Upper lobe of left lung (tissue), 6 donors: Measurements from ENCODE around the gene CTSS. TPM values are rescaled to one million over a fixed set of nuclear protein-coding genes. Genes with fewer than 3 reads are reported as not detected.

ENCODE experiments used
- ATAC-seq, 2 donors: fragments of 200-7000 bp; cut with Tn5 transposase; one replicate each; pipeline ENCODE4 v1.9.1; 2022; ENCODE audit warnings: mild to moderate bottlenecking in 2 of 2, moderate library complexity in 2 of 2; ENCODE audit not compliant: low FRiP score in 2 of 2
- DNase-seq, 2 donors: peaks; one replicate each; pipeline ENCODE4 v3.0.0-alpha.2; 2019 to 2020
- H3K27ac ChIP-seq, 4 donors: fragments of 200-600 bp; sonication (generic); one replicate each; pipeline ENCODE4 v1.5.1; 2016 to 2019
- H3K27me3 ChIP-seq, 4 donors: fragments of 200-600 bp; sonication (generic); one replicate each; pipeline ENCODE4 v1.5.1; 2017 to 2019
- H3K36me3 ChIP-seq, 4 donors: fragments of 200-600 bp; sonication (generic); one replicate each; pipeline ENCODE4 v1.5.1; 2016 to 2019
- H3K4me1 ChIP-seq, 4 donors: fragments of 200-600 bp; sonication (generic); one replicate each; pipeline ENCODE4 v1.5.1; 2018 to 2019
- H3K4me3 ChIP-seq, 4 donors: fragments of 200-600 bp; sonication (generic); one replicate each; pipeline ENCODE4 v1.5.1; 2017 to 2019; ENCODE audit warnings: mild to moderate bottlenecking in 2 of 4, moderate library complexity in 1 of 4
- H3K9me3 ChIP-seq, 4 donors: fragments of 200-600 bp; sonication (generic); one replicate each; pipeline ENCODE4 v1.5.1; 2018 to 2019
- CTCF ChIP-seq, 6 experiments: fragments of 450-650 bp in 4 of 6; fragments of 200-600 bp in 2 of 6; sonication (generic) in 2 of 6; IDR thresholded peaks; one replicate each; pipeline ENCODE4 v1.5.1; 2016 to 2019; ENCODE audit warnings: antibody characterized with exemption in 6 of 6
- EP300 ChIP-seq, 4 donors: sonication (generic); formaldehyde crosslinking; IDR thresholded peaks; one replicate each; pipeline ENCODE4 v1.5.1; 2017; ENCODE audit warnings: antibody characterized with exemption in 4 of 4, control low read depth in 2 of 4
- POLR2A ChIP-seq, 4 donors: fragments of 450-650 bp; IDR thresholded peaks; one replicate each; pipeline ENCODE4 v1.5.1; 2016 to 2017; ENCODE audit warnings: antibody characterized with exemption in 4 of 4, mild to moderate bottlenecking in 2 of 4
- POLR2AphosphoS5 ChIP-seq, 2 donors: sonication (generic); formaldehyde crosslinking; IDR thresholded peaks; one replicate each; pipeline ENCODE4 v1.5.1; 2017; ENCODE audit warnings: antibody characterized with exemption in 2 of 2
- WGBS, 2 donors: methylation state at CpG; one replicate each; pipeline ENCODE4 v1.1.5; 2017 to 2018; 5-methylcytosine and 5-hydroxymethylcytosine counted together
- total RNA-seq, 6 donors: library from RNA; depleted of rRNA in 4 of 6; stranded (reverse); fragments of >200 nt in 4 of 6; gene quantifications; one replicate each; pipeline versions ENCODE4 v1.1.0 to v1.2.1, GENCODE V29; 2016 to 2021
- donor health status: DM: no; HTN: no; CAD: no; lungs with moderate emphysema.
- donor health status: DM: no; HTN: yes; CAD: no; lungs with severe emphysema.

CTSS gene
- total RNA-seq, 6 donors from 2014 or later, result 153 to 625 (median 455) TPM

GRCh38 chr1:150793221-150793620, 27.6 kb upstream of the CTSS start:
- TF ChIP-seq CTCF (IDR thresholded peaks at IDR 0.05) (no peak), EP300 (IDR thresholded peaks at IDR 0.05) (no peak)
- no peaks in the 10 kb centered on the region for H3K27me3 ChIP-seq
- DNase-seq (no peak), ATAC-seq (peak in 1 of 2 donors; percentile 66)
- peaks cover 0 to 17% (median 0%) of the 10 kb centered on the region in 4 donors for H3K4me1 ChIP-seq
- no peaks in the 10 kb centered on the region for H3K9me3 ChIP-seq
- peak overlapping the region in 2 of 4 donors; percentile 30 to 36 for H3K27ac ChIP-seq
- no peak overlapping the region for H3K4me3 ChIP-seq
- peaks cover 0 to 34% (median 8%) of the 10 kb centered on the region in 4 donors for H3K36me3 ChIP-seq
- 56 to 61% methylated on average over 1 of the region's 1 CpG for WGBS, 2 donors

GRCh38 chr1:150791585-150791984, 26.0 kb upstream of the CTSS start:
- H3K27ac ChIP-seq, result peak overlapping the region in 2 of 4 donors; percentile 36 to 55
- H3K9me3 ChIP-seq, result no peaks in the 10 kb centered on the region
- peaks cover 0 to 18% (median 1%) of the 10 kb centered on the region in 4 donors for H3K36me3 ChIP-seq
- WGBS, 2 donors, result 77 to 79% methylated on average over 4 of the region's 4 CpGs
- TF ChIP-seq CTCF (IDR thresholded peaks at IDR 0.05) (no peak), POLR2AphosphoS5 (IDR thresholded peaks at IDR 0.05) (no peak), POLR2A (IDR thresholded peaks at IDR 0.05) (no peak), EP300 (IDR thresholded peaks at IDR 0.05) (no peak)
- DNase-seq (peak in 1 of 2 donors; percentile 35), ATAC-seq (peak in 1 of 2 donors; percentile 82)
- H3K4me1 ChIP-seq, result peaks cover 0 to 17% (median 0%) of the 10 kb centered on the region in 4 donors
- H3K4me3 ChIP-seq, result no peak overlapping the region
- H3K27me3 ChIP-seq, result no peaks in the 10 kb centered on the region

GRCh38 chr1:150789396-150789795, 23.8 kb upstream of the CTSS start:
- Histone ChIP-seq H3K36me3 (no peaks in the 10 kb centered on the region), H3K4me1 (peaks cover 0 to 17% (median 0%) of the 10 kb centered on the region in 4 donors), H3K27ac (peak overlapping the region in 2 of 4 donors; percentile 31 to 55), H3K27me3 (no peaks in the 10 kb centered on the region), H3K9me3 (no peaks in the 10 kb centered on the region), H3K4me3 (no peak overlapping the region)
- 59 to 64% methylated on average over 4 of the region's 4 CpGs for WGBS, 2 donors
- ATAC-seq, result peak in 1 of 2 donors; percentile 52
- DNase-seq, result peak in 1 of 2 donors; percentile 67
- TF ChIP-seq POLR2AphosphoS5 (IDR thresholded peaks at IDR 0.05) (peak in 1 of 2 donors; percentile 9), EP300 (IDR thresholded peaks at IDR 0.05) (no peak)

GRCh38 chr1:150788946-150789345, 23.4 kb upstream of the CTSS start:
- H3K9me3 ChIP-seq, result no peaks in the 10 kb centered on the region
- no peaks in the 10 kb centered on the region for H3K36me3 ChIP-seq
- H3K4me3 ChIP-seq, result no peak overlapping the region
- TF ChIP-seq CTCF (IDR thresholded peaks at IDR 0.05), result no peak
- no peak for TF ChIP-seq EP300 (IDR thresholded peaks at IDR 0.05)
- TF ChIP-seq POLR2AphosphoS5 (IDR thresholded peaks at IDR 0.05), result no peak
- TF ChIP-seq POLR2A (IDR thresholded peaks at IDR 0.05), result no peak
- DNase-seq (no peak), ATAC-seq (no peak)
- H3K27me3 ChIP-seq, result no peaks in the 10 kb centered on the region
- H3K4me1 ChIP-seq, result peaks cover 0 to 17% (median 0%) of the 10 kb centered on the region in 4 donors
- 81 to 91% methylated on average over 4 of the region's 4 CpGs for WGBS, 2 donors
- no peak overlapping the region for H3K27ac ChIP-seq

- DNase-seq (no peak), ATAC-seq (no peak)
- no peaks in the 10 kb centered on the region for H3K9me3 ChIP-seq
- no peak overlapping the region for H3K27ac ChIP-seq
- TF ChIP-seq POLR2AphosphoS5 (IDR thresholded peaks at IDR 0.05), result no peak
- no peak for TF ChIP-seq POLR2A (IDR thresholded peaks at IDR 0.05)
- no peak for TF ChIP-seq EP300 (IDR thresholded peaks at IDR 0.05)
- TF ChIP-seq CTCF (IDR thresholded peaks at IDR 0.05), result no peak
- H3K27me3 ChIP-seq, result no peaks in the 10 kb centered on the region
- peaks cover 0 to 14% (median 0%) of the 10 kb centered on the region in 4 donors for H3K4me1 ChIP-seq
- H3K36me3 ChIP-seq, result no peaks in the 10 kb centered on the region
- H3K4me3 ChIP-seq, result no peak overlapping the region
These were observed 21.9 kb upstream of the CTSS start for GRCh38 chr1:150787455-150787854.
